Kidney tubule cell (primary cell): Measurements from ENCODE around the gene SPATA21.
"Not testable (repeated sequence)": the region's sequence is repeated elsewhere in the genome, so short reads cannot be mapped to it uniquely, and the experiment has no call there.

ENCODE experiments used
- DNase-seq: peaks from one replicate; pipeline ENCODE4 v3.0.0-alpha.2; 2018; ENCODE audit warnings: low spot score

The SPATA21 gene

GRCh38 chr1:16385659-16386453 lies 51.4 kb downstream of the SPATA21 start:
- DNase-seq: no peak

GRCh38 chr1:16383888-16384287 lies 53.3 kb downstream of the SPATA21 start:
- DNase-seq: no peak

- no peak for DNase-seq
Observed at GRCh38 chr1:16380868-16381267, 56.4 kb downstream of the SPATA21 start.

GRCh38 chr1:16378443-16378842 lies 58.8 kb downstream of the SPATA21 start:
- DNase-seq: no peak

- no peak for DNase-seq
Observed at GRCh38 chr1:16376971-16377370, 60.3 kb downstream of the SPATA21 start.

- DNase-seq: no peak
Observed at GRCh38 chr1:16375521-16376340, 61.5 kb downstream of the SPATA21 start.

- no peak for DNase-seq
Observed at GRCh38 chr1:16374266-16374665, 63.0 kb downstream of the SPATA21 start.

- peak; percentile 30 for DNase-seq
Observed at GRCh38 chr1:16372535-16373285, 64.5 kb downstream of the SPATA21 start.

GRCh38 chr1:16371725-16372124 lies 65.5 kb downstream of the SPATA21 start:
- DNase-seq: peak; percentile 37

- no peak for DNase-seq
Observed at GRCh38 chr1:16369821-16370220, 67.4 kb downstream of the SPATA21 start.

GRCh38 chr1:16367968-16368890 lies 69.0 kb downstream of the SPATA21 start:
- DNase-seq: no peak

GRCh38 chr1:16367258-16367967 lies 69.8 kb downstream of the SPATA21 start:
- DNase-seq: peak; percentile 87

- DNase-seq: peak; percentile 99
Observed at GRCh38 chr1:16366722-16367257, 70.4 kb downstream of the SPATA21 start, which contains the start of gene SZRD1. SZRD1 (plus strand) TSS chr1:16367242; CDS start chr1:16367258, 16 bp downstream.

GRCh38 chr1:16365146-16365498 lies 72.1 kb downstream of the SPATA21 start:
- DNase-seq: not testable (repeated sequence)

- no peak for DNase-seq
Observed at GRCh38 chr1:16356867-16357266, 80.4 kb downstream of the SPATA21 start.

GRCh38 chr1:16354619-16355018 lies 82.6 kb downstream of the SPATA21 start:
- DNase-seq: no peak

GRCh38 chr1:16352842-16353535 lies 84.2 kb downstream of the SPATA21 start:
- DNase-seq: peak; percentile 64

GRCh38 chr1:16351994-16352841 lies 85.0 kb downstream of the SPATA21 start, which contains the start of gene FBXO42:
FBXO42 (minus strand) TSS chr1:16352480; CDS start chr1:16315418, 37,062 bp downstream.
- peak; percentile 94 for DNase-seq
